Airway epithelial cell (primary cell): ENCODE results near the gene VPS25. TPM values are rescaled to one million over a fixed set of nuclear protein-coding genes. Genes with fewer than 3 reads are reported as not detected.

Source experiments
- total RNA-seq: library from RNA; depleted of rRNA; stranded (reverse); fragments of >200 nt; gene quantifications from 2 replicates; pipeline ENCODE4 v1.2.3, GENCODE V29; 2015

The VPS25 gene
- total RNA-seq = 98.8 and 108 TPM in 2 replicates

DNA sequence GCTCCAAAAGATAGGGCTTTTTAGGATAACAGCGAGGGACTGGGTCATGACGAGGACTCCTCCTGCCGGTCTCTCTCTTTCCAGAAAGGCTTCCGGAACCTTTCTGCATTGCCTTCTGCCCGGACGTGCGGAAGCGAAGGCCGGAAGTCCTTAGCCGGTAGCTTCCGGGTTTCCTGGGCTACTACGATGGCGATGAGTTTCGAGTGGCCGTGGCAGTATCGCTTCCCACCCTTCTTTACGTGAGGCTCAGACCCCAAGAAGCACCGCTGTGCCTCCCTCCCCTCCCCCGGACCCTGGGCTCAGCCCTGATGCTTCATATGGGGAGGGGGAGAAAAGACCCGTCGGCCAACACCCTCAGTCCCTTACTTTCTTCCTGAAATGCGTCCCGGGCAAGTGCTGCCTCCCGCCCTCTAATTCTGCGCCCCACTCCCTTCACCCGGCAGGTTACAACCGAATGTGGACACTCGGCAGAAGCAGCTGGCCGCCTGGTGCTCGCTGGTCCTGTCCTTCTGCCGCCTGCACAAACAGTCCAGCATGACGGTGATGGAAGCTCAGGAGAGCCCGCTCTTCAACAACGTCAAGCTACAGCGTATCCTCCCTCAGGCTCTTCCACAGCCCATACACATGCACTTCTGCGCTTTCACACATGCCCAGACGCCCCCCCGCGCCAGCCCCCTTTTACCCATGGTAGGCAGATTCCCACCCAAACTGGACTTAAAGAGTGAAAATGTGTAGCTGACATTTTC lies at the start of gene VPS25:
Gene VPS25, plus strand, starts transcription at position 160 of the 746 bp plus-strand sequence. Its CDS starts 27 bp downstream, at position 187.

DNA sequence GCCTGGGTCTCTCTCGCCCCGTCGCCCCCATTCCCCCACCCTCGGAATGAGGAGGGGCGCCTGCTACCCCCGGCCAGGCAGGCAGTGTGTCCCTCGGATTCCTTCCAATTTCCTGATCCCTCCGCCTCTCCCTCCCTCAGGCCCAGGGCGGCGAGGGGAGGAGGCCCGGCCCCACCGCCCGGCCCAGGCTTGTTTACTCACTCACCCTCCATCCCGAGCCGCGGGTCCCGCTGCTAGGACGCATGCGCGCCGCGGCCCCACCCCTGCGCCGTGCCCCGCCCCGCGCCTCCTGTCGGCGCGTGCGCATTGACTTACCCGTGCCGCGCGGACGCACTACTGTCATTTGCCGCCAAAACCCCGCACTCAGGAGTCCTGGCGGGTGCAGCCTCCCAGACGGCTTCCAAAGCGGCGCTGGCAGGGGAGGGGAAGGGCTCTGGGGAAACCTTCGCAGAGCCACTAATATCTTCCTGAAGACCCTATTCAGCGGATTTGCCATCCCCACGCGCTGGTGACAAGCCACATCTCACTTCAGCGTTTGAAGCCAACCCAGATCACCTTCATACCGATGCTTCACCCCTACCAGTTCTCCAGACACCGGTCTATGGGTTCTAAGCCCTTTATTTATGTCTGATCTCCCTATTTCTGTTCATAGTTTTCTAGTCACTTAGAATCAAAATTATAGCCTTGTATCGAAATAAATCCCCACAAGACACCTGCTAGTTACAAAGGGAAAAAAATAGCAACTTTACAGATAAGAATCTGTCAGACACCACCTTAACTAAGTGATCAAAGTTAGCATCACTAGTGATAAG lies 28.2 kb upstream of the VPS25 start, which contains the start of gene EZH1:
Gene EZH1, minus strand, starts transcription at position 235 of the 812 bp plus-strand sequence. CDS start 16,099 bp downstream, outside the sequence.

DNA sequence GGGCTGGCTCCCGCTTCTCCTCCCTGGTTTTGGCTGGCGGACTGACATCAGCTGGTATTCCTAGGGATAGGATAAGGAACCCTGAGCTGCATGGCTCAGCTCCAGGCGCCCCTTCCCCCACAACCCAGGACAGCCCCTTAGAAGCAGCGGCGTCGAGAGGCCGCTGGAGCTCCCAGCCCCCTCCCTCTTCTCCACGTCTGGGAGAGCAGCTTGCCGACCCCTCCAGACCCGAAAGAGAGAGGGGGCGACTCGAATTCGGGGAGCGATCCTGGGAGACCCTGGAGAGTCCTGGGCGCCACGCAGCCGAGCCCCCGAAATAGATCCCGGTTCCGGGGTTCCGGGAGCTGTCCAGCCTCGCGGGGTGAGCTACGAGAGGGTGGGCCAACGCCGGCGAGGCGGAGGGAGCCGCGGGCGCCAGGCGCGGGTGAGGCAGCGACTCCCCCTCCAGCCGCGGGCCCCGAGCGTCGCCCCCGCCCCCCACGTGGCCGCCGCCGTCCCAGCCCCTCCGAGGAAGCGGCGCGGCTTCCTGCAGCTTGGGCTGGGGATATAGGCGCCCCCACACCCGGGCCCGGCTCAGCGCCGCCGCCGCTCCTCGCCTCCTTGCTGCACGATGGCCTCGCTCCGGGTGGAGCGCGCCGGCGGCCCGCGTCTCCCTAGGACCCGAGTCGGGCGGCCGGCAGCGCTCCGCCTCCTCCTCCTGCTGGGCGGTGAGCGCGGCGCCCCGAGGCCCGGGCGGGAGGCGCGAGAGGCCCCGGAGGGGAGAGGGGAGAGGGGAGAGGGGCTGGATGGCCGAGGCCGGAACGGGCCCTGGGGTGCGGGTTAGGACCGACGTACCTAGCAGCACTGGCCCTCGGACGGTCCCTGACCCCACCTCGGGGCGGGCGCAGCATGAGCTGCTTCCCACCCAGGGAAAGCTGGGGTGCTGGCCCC lies 12.3 kb upstream of the VPS25 start, which contains the start of gene RAMP2:
Gene RAMP2, plus strand, starts transcription at position 576 of the 930 bp plus-strand sequence. Its CDS starts 35 bp downstream, at position 611.

DNA sequence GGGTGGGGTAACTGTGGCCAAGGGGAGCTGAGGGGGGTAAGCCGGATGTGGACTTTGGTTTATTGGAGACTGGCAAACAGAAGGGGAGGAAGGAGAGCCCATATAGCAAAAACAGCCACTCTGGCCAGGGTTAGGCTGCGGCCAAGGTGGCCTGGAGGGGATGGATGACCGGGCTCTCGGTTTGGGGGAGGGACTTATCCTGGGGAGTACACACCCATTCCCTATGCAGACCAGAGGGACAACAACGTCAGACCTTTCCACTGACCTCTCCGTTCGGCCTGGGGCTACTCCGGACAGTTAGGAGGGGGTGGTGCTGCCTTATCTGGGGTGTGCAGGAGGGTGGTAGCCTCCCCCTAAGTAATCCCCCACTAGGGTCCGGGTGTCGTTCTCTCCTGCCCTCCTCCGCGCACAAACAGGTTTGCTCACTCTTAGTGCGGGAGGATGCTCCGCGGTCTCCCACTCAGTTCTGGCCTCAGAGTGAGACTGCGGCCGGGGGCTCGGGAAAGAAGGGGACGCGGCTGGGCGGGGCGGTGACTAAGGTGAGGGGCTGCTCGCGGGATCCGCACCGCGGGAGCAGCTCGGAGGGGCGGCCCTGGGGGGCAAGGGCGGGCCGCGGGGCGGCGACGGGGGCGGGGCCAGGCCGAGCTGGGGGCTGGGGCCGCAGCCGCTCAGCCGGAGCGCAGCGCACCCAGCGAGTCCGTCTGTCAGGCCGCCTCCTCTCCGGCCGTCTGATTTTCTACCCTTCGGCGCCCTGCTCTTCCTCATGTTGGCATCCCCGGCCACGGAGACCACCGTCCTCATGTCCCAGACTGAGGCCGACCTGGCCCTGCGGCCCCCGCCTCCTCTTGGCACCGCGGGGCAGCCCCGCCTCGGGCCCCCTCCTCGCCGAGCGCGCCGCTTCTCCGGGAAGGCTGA lies 6.9 kb downstream of the VPS25 start, which contains the start of gene WNK4:
Gene WNK4, plus strand, starts transcription at position 675 of the 915 bp plus-strand sequence. Its CDS starts 89 bp downstream, at position 764.

DNA sequence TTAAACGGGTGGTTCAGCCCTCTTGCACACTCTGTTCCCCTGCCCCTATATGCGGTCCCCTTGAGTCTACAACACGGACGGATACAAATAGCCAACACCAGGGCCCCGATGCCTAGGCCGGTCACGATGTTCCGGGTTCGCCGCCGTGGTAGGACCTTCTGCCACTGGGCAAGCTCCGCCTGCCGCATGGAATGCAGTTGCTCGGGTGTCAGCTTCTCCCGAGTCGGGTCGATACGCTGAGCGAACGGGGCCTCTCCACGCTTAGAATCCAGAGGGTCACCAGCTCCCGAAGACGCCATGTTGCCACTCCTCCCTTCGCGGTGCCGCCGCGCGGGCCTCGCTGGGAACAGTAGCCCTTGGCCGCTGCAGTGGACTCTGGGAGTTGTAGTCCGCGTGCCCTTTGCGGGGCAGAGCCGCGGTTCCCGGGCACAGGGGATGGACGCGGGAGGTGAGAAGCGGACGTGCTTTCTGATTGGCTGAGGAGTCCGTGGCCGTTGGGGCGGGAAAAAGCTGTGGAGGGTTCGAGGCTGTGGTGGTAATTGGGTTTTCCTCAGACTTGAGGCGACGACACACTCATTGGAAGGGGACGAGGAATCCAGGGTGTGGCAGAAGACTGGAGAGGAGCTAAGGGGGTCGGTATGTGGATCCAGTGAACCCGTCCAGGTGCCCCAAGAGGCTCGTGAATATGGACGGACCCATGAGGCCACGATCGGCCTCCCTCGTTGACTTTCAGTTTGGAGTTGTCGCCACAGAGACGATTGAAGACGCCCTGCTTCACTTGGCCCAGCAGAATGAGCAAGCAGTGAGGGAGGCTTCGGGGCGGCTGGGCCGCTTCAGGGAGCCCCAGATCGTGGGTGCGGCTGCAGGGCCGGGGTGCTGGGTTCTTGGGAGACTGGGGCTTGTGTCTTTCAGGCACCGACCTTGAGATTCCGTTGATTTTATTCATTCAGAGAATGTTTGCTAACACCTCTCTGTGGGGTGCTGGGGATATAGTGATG lies 25.4 kb downstream of the VPS25 start, which contains the start of the genes CNTD1 and COA3:
Gene CNTD1, plus strand, starts transcription at position 479 of the 998 bp plus-strand sequence. Its CDS starts 207 bp downstream, at position 686.
Gene COA3, minus strand, starts transcription at position 322 of the 998 bp plus-strand sequence. Its CDS starts 23 bp downstream, at position 299.

Other genes starting within 250 kb of the VPS25 start
- 19.6 and 25.0 TPM in 2 replicates for gene NAGLU, start 237.2 kb upstream of the VPS25 start, total RNA-seq
- 5.7 and 9.3 TPM in 2 replicates for gene HSD17B1, start 220.5 kb upstream of the VPS25 start, total RNA-seq
- gene COASY, start 211.3 kb upstream of the VPS25 start, total RNA-seq = 45.0 and 59.5 TPM in 2 replicates
- 21.3 and 33.7 TPM in 2 replicates for gene MLX, start 206.3 kb upstream of the VPS25 start, total RNA-seq
- gene PSMC3IP, start 195.7 kb upstream of the VPS25 start, total RNA-seq = 9.8 and 13.4 TPM in 2 replicates
- 47.0 and 57.5 TPM in 2 replicates for gene RETREG3, start 164.1 kb upstream of the VPS25 start, total RNA-seq
- 90.4 and 130 TPM in 2 replicates for gene TUBG1, start 163.8 kb upstream of the VPS25 start, total RNA-seq
- gene TUBG2, start 114.2 kb upstream of the VPS25 start, total RNA-seq = 8.5 and 9.0 TPM in 2 replicates
- gene PLEKHH3, start 96.5 kb upstream of the VPS25 start, total RNA-seq = 49.8 and 55.3 TPM in 2 replicates
- 0.19 and 0.28 TPM in 2 replicates for gene CCR10, start 91.6 kb upstream of the VPS25 start, total RNA-seq
- 4.1 and 4.2 TPM in 2 replicates for gene CNTNAP1, start 90.9 kb upstream of the VPS25 start, total RNA-seq
- gene EZH1, start 28.4 kb upstream of the VPS25 start, total RNA-seq = 9.0 and 10.4 TPM in 2 replicates
- 0.49 TPM in 1 of 2 replicates, not detected in the other for gene RAMP2, start 12.2 kb upstream of the VPS25 start, total RNA-seq
- gene WNK4, start 7.2 kb downstream of the VPS25 start, total RNA-seq = 0.09 TPM in 1 of 2 replicates, not detected in the other
- gene COA3, start 25.3 kb downstream of the VPS25 start, total RNA-seq = 78.8 and 81.6 TPM in 2 replicates
- 0.07 TPM in 1 of 2 replicates, not detected in the other for gene CNTD1, start 25.4 kb downstream of the VPS25 start, total RNA-seq
- 76.7 and 84.6 TPM in 2 replicates for gene BECN1, start 50.8 kb downstream of the VPS25 start, total RNA-seq
- 122 and 130 TPM in 2 replicates for gene PSME3, start 59.9 kb downstream of the VPS25 start, total RNA-seq
- 0.14 and 0.92 TPM in 2 replicates for gene AOC2, start 71.1 kb downstream of the VPS25 start, total RNA-seq
- gene AOC3, start 77.8 kb downstream of the VPS25 start, total RNA-seq = under 0.01 and 0.07 TPM in 2 replicates
- gene G6PC1, start 127.3 kb downstream of the VPS25 start, total RNA-seq = not detected in 2 replicates
- gene AARSD1, start 191.0 kb downstream of the VPS25 start, total RNA-seq = 29.7 and 38.9 TPM in 2 replicates
- 0.28 and 0.49 TPM in 2 replicates for gene PTGES3L, start 206.6 kb downstream of the VPS25 start, total RNA-seq
- gene RUNDC1, start 207.1 kb downstream of the VPS25 start, total RNA-seq = 8.7 and 12.2 TPM in 2 replicates
- 1,265 and 2,388 TPM in 2 replicates for gene RPL27, start 225.0 kb downstream of the VPS25 start, total RNA-seq
- 3.0 and 4.9 TPM in 2 replicates for gene IFI35, start 233.3 kb downstream of the VPS25 start, total RNA-seq
- 96.8 and 127 TPM in 2 replicates for gene VAT1, start 248.9 kb downstream of the VPS25 start, total RNA-seq